PC-3 (cell line): ENCODE data around the gene SLC27A4.

Source experiments
- CTCF ChIP-seq: fragments of 300-600 bp; sonication (generic); conservative IDR thresholded peaks from 2 replicates; pipeline ENCODE4 v1.5.1; 2017; ENCODE audit warnings: antibody characterized with exemption, low read depth, mild to moderate bottlenecking, low read length
- EZH2phosphoT487 ChIP-seq: fragments of 300-600 bp; sonication (generic); IDR thresholded peaks from 2 replicates; pipeline ENCODE4 v1.6.1; 2018; ENCODE audit warnings: mild to moderate bottlenecking, antibody characterized with exemption, low read length, borderline replicate concordance

- TF ChIP-seq CTCF, result no peak
- TF ChIP-seq EZH2phosphoT487, result no peak
Observed at GRCh38 chr9:128371630-128372117, 31.3 kb downstream of the SLC27A4 start.
